ENCODE results near the gene DSCAML1. TPM values are rescaled to one million over a fixed set of nuclear protein-coding genes. Genes with fewer than 3 reads are reported as not detected.

DSCAML1 gene
- total RNA-seq, 1 experiment from 2014 or later: 0.90 TPM

- DNase-seq (ENCODE audit: low spot score) (no peak), ATAC-seq (no peak)
- TF ChIP-seq NR2C2 (CRISPR knock-in tag; IDR thresholded peaks at IDR 0.05): no peak
- no peak for TF ChIP-seq ZNF317 (CRISPR knock-in tag; IDR thresholded peaks at IDR 0.05; ENCODE audit: borderline replicate concordance, low read depth)
- TF ChIP-seq NFE2L1 (CRISPR knock-in tag; IDR thresholded peaks at IDR 0.05): no peak
- TF ChIP-seq FOXJ3 (CRISPR knock-in tag; IDR thresholded peaks at IDR 0.05; ENCODE audit: borderline replicate concordance): no peak
- ChIA-PET CTCF (no interaction called here), POLR2A (no interaction called here)
- Mint-ChIP-seq H3K4me3 (no peak overlapping the region), H3K36me3 (no peaks in the 10 kb centered on the region), H3K27me3 (ENCODE audit: low read depth) (no peaks in the 10 kb centered on the region; the same call in 1 of the 2 replicates), H3K4me1 (peaks cover 11% of the 10 kb centered on the region), H3K27ac (no peak overlapping the region), H3K9me3 (no peaks in the 10 kb centered on the region)
These were observed 272.4 kb downstream of the DSCAML1 start for GRCh38 chr11:117524468-117525183.

- Mint-ChIP-seq H3K27me3 (ENCODE audit: low read depth) (no peaks in the 10 kb centered on the region; the same call in 1 of the 2 replicates), H3K36me3 (no peaks in the 10 kb centered on the region), H3K4me1 (peaks cover 10% of the 10 kb centered on the region), H3K27ac (no peak overlapping the region), H3K9me3 (no peaks in the 10 kb centered on the region), H3K4me3 (no peak overlapping the region)
- ChIA-PET POLR2A (no interaction called here), CTCF (interaction anchor here (0.6 kb wide), 1 partner anchor 9 kb away, joined by 4 read pairs; no protein-coding TSS in a partner anchor)
- TF ChIP-seq NFATC4 (CRISPR knock-in tag; IDR thresholded peaks at IDR 0.05) (no peak), OVOL2 (CRISPR knock-in tag; IDR thresholded peaks at IDR 0.05; ENCODE audit: borderline replicate concordance) (no peak), ELF4 (CRISPR knock-in tag; IDR thresholded peaks at IDR 0.05; ENCODE audit: low read depth) (no peak), FOXK1 (CRISPR knock-in tag; IDR thresholded peaks at IDR 0.05) (no peak), TEAD1 (CRISPR knock-in tag; IDR thresholded peaks at IDR 0.05) (no peak), SP1 (CRISPR knock-in tag; conservative IDR thresholded peaks at IDR 0.05) (no peak), GRHL2 (CRISPR knock-in tag; IDR thresholded peaks at IDR 0.05; ENCODE audit: insufficient replicate concordance, severe bottlenecking) (no peak), STAT6 (CRISPR knock-in tag; conservative IDR thresholded peaks at IDR 0.05; ENCODE audit: low read depth) (no peak), ESRRA (CRISPR knock-in tag; IDR thresholded peaks at IDR 0.05; ENCODE audit: borderline replicate concordance) (no peak), SMAD4 (CRISPR knock-in tag; IDR thresholded peaks at IDR 0.05) (no peak), ZNF219 (CRISPR knock-in tag; IDR thresholded peaks at IDR 0.05; ENCODE audit: borderline replicate concordance) (no peak), CBFB (CRISPR knock-in tag; IDR thresholded peaks at IDR 0.05; ENCODE audit: low read depth) (no peak)
- TF ChIP-seq, protein P1, sequence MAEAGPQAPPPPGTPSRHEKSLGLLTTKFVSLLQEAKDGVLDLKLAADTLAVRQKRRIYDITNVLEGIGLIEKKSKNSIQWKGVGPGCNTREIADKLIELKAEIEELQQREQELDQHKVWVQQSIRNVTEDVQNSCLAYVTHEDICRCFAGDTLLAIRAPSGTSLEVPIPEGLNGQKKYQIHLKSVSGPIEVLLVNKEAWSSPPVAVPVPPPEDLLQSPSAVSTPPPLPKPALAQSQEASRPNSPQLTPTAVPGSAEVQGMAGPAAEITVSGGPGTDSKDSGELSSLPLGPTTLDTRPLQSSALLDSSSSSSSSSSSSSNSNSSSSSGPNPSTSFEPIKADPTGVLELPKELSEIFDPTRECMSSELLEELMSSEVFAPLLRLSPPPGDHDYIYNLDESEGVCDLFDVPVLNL (CRISPR knock-in tag; IDR thresholded peaks at IDR 0.05; ENCODE audit: borderline replicate concordance, low read depth): no peak
- TF ChIP-seq, protein P2, sequence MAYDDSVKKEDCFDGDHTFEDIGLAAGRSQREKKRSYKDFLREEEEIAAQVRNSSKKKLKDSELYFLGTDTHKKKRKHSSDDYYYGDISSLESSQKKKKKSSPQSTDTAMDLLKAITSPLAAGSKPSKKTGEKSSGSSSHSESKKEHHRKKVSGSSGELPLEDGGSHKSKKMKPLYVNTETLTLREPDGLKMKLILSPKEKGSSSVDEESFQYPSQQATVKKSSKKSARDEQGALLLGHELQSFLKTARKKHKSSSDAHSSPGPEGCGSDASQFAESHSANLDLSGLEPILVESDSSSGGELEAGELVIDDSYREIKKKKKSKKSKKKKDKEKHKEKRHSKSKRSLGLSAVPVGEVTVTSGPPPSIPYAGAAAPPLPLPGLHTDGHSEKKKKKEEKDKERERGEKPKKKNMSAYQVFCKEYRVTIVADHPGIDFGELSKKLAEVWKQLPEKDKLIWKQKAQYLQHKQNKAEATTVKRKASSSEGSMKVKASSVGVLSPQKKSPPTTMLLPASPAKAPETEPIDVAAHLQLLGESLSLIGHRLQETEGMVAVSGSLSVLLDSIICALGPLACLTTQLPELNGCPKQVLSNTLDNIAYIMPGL (CRISPR knock-in tag; IDR thresholded peaks at IDR 0.05): no peak
- TF ChIP-seq, protein P3, sequence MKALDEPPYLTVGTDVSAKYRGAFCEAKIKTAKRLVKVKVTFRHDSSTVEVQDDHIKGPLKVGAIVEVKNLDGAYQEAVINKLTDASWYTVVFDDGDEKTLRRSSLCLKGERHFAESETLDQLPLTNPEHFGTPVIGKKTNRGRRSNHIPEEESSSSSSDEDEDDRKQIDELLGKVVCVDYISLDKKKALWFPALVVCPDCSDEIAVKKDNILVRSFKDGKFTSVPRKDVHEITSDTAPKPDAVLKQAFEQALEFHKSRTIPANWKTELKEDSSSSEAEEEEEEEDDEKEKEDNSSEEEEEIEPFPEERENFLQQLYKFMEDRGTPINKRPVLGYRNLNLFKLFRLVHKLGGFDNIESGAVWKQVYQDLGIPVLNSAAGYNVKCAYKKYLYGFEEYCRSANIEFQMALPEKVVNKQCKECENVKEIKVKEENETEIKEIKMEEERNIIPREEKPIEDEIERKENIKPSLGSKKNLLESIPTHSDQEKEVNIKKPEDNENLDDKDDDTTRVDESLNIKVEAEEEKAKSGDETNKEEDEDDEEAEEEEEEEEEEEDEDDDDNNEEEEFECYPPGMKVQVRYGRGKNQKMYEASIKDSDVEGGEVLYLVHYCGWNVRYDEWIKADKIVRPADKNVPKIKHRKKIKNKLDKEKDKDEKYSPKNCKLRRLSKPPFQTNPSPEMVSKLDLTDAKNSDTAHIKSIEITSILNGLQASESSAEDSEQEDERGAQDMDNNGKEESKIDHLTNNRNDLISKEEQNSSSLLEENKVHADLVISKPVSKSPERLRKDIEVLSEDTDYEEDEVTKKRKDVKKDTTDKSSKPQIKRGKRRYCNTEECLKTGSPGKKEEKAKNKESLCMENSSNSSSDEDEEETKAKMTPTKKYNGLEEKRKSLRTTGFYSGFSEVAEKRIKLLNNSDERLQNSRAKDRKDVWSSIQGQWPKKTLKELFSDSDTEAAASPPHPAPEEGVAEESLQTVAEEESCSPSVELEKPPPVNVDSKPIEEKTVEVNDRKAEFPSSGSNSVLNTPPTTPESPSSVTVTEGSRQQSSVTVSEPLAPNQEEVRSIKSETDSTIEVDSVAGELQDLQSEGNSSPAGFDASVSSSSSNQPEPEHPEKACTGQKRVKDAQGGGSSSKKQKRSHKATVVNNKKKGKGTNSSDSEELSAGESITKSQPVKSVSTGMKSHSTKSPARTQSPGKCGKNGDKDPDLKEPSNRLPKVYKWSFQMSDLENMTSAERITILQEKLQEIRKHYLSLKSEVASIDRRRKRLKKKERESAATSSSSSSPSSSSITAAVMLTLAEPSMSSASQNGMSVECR (CRISPR knock-in tag; IDR thresholded peaks at IDR 0.05; ENCODE audit: borderline replicate concordance): no peak
- ATAC-seq (no peak), DNase-seq (ENCODE audit: low spot score) (no peak)
These were observed 273.3 kb downstream of the DSCAML1 start for GRCh38 chr11:117523680-117524079.
